GM18867 (cell line): ENCODE results near the gene LTC4S.
A peak's percentile ranks its signal among the peaks of the same experiment; 100 is the strongest.
"Not testable (repeated sequence)": the region's sequence is repeated elsewhere in the genome, so short reads cannot be mapped to it uniquely, and the experiment has no call there.

ENCODE experiments used
- ATAC-seq: cut with Tn5 transposase; IDR thresholded peaks from one replicate; pipeline ENCODE4 v1.9.1; 2021; ENCODE audit warnings: mild to moderate bottlenecking, moderate library complexity; ENCODE audit not compliant: unreplicated experiment

LTC4S gene

GRCh38 chr5:179793468-179794139 lies at the start of gene LTC4S:
LTC4S (plus strand) TSS chr5:179793986; CDS start chr5:179794081, 95 bp downstream.
- no peak for ATAC-seq

GRCh38 chr5:179744106-179744505 lies 49.7 kb upstream of the LTC4S start:
- not testable (repeated sequence) for ATAC-seq

GRCh38 chr5:179746872-179747271 lies 46.9 kb upstream of the LTC4S start:
- ATAC-seq = no peak

- ATAC-seq = no peak
Measured at GRCh38 chr5:179747811-179748210, 46.0 kb upstream of the LTC4S start.

- no peak for ATAC-seq
Measured at GRCh38 chr5:179749857-179750508, 43.8 kb upstream of the LTC4S start.

- no peak for ATAC-seq
Measured at GRCh38 chr5:179753971-179754370, 39.8 kb upstream of the LTC4S start.

GRCh38 chr5:179755022-179755421 lies 38.8 kb upstream of the LTC4S start:
- ATAC-seq = no peak

GRCh38 chr5:179758955-179759354 lies 34.8 kb upstream of the LTC4S start:
- ATAC-seq = no peak

- peak; percentile 37 for ATAC-seq
Measured at GRCh38 chr5:179759581-179760551, 33.9 kb upstream of the LTC4S start.

GRCh38 chr5:179762079-179762780 lies 31.6 kb upstream of the LTC4S start:
- ATAC-seq = no peak

- ATAC-seq = no peak
Measured at GRCh38 chr5:179762781-179763176, 31.0 kb upstream of the LTC4S start.

GRCh38 chr5:179763215-179763945 lies 30.4 kb upstream of the LTC4S start:
- ATAC-seq = peak; percentile 63

- ATAC-seq = no peak
Measured at GRCh38 chr5:179764056-179764455, 29.7 kb upstream of the LTC4S start.

- ATAC-seq = no peak
Measured at GRCh38 chr5:179765400-179765799, 28.4 kb upstream of the LTC4S start.

GRCh38 chr5:179766021-179766725 lies 27.6 kb upstream of the LTC4S start:
- ATAC-seq = no peak

- no peak for ATAC-seq
Measured at GRCh38 chr5:179766726-179767455, 26.9 kb upstream of the LTC4S start.

- ATAC-seq = no peak
Measured at GRCh38 chr5:179767496-179768100, 26.2 kb upstream of the LTC4S start.

GRCh38 chr5:179768326-179769085 lies 25.3 kb upstream of the LTC4S start:
- ATAC-seq = no peak
